Astrocyte of the spinal cord (primary cell): ENCODE measurements around the gene KDF1.
A peak's percentile ranks its signal among the peaks of the same experiment; 100 is the strongest.

Source experiments
- DNase-seq: peaks from one replicate; pipeline ENCODE4 v3.0.0; 2011; ENCODE audit warnings: low read depth, low spot score
- H3K4me3 ChIP-seq: 2 replicates; pipeline ENCODE4 v1.5.1; 2011; ENCODE audit warnings: low read depth, mild to moderate bottlenecking, low read length, moderate library complexity
- in situ Hi-C: cut with HindIII; loops from 2 replicates; pipeline ENCODE4 v1.10.0; 2017; ENCODE audit warnings: low sequenced_read_pairs
- TF ChIP-seq, protein P1 (sequence below): IDR thresholded peaks from 2 replicates; pipeline ENCODE4 v1.5.1; 2012; ENCODE audit warnings: low read depth, mild to moderate bottlenecking, low read length, inconsistent platforms

Gene KDF1

GRCh38 chr1:26938659-26939025 is 21.6 kb downstream of the KDF1 start:
- no peak for DNase-seq
- in situ Hi-C loops: no loop called here
- no peak overlapping the region for H3K4me3 ChIP-seq
- TF ChIP-seq, protein P1, sequence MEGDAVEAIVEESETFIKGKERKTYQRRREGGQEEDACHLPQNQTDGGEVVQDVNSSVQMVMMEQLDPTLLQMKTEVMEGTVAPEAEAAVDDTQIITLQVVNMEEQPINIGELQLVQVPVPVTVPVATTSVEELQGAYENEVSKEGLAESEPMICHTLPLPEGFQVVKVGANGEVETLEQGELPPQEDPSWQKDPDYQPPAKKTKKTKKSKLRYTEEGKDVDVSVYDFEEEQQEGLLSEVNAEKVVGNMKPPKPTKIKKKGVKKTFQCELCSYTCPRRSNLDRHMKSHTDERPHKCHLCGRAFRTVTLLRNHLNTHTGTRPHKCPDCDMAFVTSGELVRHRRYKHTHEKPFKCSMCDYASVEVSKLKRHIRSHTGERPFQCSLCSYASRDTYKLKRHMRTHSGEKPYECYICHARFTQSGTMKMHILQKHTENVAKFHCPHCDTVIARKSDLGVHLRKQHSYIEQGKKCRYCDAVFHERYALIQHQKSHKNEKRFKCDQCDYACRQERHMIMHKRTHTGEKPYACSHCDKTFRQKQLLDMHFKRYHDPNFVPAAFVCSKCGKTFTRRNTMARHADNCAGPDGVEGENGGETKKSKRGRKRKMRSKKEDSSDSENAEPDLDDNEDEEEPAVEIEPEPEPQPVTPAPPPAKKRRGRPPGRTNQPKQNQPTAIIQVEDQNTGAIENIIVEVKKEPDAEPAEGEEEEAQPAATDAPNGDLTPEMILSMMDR: no peak

DNA sequence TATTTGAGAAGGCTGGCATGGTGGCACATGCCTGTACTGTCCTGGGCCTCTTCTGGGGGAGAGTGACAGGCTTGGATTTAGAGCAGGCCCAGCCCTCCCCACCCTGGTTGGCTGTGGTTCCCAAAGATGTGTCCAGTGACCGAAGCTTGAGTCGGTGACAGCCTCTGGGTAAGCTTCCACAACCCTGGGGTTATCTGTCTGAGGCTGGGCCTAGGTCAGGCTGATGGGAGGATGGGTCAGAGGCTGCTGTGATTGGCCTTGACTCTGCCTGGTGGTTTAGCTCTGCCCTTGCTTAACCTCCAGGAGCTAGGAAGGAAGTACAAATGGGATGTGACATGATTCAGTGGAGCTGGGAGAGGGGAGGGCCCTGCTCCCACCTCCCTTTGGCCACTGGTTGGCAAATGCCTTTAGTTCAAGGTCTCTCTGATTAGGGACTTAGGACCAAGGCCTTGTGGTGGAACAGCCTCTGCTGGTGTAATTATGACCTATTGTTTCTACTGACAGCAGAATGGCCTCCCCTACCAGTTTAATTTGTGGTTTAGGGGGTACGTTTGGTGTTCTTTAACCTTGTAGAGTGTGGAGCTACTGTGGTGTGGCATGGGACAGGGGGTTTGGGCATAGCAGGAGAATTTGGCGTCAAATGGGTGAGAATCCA is 22.1 kb downstream of the KDF1 start:
- H3K4me3 ChIP-seq: no peak overlapping the region
- TF ChIP-seq, protein P1: no peak
- in situ Hi-C loops: no loop called here
- no peak for DNase-seq

DNA sequence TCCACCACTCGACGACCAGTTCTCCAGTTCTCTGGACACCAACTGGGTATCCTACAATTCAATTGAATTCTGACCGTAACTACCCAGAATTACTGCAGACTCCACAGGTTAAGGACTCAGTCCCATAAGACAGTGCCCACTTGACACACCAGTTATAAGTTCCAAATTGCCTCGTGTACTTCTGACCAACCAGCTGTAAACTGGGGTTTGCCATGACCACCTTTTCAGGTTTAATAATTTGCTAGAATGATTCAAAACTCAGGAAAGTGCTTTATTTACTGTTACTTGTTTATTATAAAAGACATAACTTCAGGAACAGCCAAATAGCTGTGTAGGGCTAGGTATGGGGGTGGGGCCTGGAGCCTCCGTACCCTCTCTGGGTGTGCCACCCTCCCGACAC is 23.4 kb downstream of the KDF1 start:
- in situ Hi-C loops: no loop called here
- TF ChIP-seq, protein P1: no peak
- DNase-seq: no peak
- no peak overlapping the region for H3K4me3 ChIP-seq

- in situ Hi-C loops: no loop called here
- TF ChIP-seq, protein P1: no peak
- no peak for DNase-seq
- no peak overlapping the region for H3K4me3 ChIP-seq
Measured at GRCh38 chr1:26932531-26932930, 27.7 kb downstream of the KDF1 start.

DNA sequence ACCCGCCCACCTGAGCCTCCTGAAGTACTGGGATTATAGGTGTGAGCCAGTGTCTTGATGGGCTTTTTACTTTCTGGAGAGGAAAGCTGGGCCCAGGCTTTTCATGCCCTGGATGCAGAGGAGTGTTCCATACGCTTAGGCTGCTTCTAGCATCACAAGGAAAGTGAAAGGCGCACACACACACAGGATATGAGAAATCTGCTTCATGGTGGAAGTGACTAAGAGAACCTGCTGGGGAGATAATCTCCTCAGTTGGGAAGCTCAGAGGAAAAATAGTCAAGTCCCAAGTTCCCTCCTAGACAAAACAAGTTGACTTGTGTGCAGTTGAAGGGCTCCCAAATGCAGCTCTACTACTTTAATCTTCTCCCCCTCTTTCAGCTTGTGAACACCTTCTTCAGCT is 36.6 kb downstream of the KDF1 start:
- in situ Hi-C loops: no loop called here
- peak; percentile 49 for DNase-seq
- no peak overlapping the region for H3K4me3 ChIP-seq
- TF ChIP-seq, protein P1: no peak

DNA sequence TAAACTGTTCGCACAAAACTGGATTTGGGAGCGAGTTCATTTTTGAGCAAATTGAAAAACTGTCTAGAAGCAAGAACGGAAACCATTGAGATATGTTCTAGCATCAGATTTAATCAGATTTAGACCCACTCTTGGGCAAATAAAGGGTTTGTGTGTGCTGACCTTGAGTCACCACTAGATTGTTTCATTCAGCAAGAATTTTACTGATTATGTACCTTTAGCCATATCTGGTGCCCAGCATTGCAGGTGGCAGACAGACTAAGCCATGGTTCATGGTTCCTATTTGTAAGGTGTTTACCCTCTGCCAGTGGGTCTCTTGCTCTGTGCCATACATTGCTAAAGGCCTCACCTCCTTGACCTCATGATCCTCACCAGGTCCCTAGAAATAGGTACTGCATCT is 37.4 kb downstream of the KDF1 start:
- in situ Hi-C loops: no loop called here
- TF ChIP-seq, protein P1: no peak
- peak overlapping the region; percentile 89 for H3K4me3 ChIP-seq
- no peak for DNase-seq

DNA sequence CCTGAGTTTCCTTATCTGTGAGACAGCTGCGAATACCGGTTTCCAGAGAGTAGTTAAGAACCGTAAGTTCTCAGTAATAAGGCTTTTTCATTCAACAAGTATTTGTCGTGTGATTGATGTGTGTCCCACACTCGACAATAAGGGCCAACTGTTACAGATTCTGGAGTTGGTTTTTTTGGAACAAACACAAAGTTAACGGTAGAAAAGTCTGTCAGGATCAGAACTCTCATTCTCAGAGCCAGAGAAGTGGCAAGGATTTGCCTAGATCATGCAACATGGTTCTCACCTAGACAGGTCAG is 37.9 kb downstream of the KDF1 start:
- DNase-seq: no peak
- H3K4me3 ChIP-seq: peak overlapping the region; percentile 89
- TF ChIP-seq, protein P1: no peak
- in situ Hi-C loops: no loop called here
